ENCODE results near the gene ADGRV1.

ADGRV1 gene

GRCh38 chr5:90882448-90882847 is 323.9 kb downstream of the ADGRV1 start:
- no peak overlapping the region for H3K4me3 ChIP-seq (ENCODE audit: low read depth, low read length)
- TF ChIP-seq, protein P1, sequence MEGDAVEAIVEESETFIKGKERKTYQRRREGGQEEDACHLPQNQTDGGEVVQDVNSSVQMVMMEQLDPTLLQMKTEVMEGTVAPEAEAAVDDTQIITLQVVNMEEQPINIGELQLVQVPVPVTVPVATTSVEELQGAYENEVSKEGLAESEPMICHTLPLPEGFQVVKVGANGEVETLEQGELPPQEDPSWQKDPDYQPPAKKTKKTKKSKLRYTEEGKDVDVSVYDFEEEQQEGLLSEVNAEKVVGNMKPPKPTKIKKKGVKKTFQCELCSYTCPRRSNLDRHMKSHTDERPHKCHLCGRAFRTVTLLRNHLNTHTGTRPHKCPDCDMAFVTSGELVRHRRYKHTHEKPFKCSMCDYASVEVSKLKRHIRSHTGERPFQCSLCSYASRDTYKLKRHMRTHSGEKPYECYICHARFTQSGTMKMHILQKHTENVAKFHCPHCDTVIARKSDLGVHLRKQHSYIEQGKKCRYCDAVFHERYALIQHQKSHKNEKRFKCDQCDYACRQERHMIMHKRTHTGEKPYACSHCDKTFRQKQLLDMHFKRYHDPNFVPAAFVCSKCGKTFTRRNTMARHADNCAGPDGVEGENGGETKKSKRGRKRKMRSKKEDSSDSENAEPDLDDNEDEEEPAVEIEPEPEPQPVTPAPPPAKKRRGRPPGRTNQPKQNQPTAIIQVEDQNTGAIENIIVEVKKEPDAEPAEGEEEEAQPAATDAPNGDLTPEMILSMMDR (conservative IDR thresholded peaks at IDR 0.05; ENCODE audit: low read depth, low read length) = no peak
- no peak for DNase-seq (ENCODE audit: low read depth)

DNA sequence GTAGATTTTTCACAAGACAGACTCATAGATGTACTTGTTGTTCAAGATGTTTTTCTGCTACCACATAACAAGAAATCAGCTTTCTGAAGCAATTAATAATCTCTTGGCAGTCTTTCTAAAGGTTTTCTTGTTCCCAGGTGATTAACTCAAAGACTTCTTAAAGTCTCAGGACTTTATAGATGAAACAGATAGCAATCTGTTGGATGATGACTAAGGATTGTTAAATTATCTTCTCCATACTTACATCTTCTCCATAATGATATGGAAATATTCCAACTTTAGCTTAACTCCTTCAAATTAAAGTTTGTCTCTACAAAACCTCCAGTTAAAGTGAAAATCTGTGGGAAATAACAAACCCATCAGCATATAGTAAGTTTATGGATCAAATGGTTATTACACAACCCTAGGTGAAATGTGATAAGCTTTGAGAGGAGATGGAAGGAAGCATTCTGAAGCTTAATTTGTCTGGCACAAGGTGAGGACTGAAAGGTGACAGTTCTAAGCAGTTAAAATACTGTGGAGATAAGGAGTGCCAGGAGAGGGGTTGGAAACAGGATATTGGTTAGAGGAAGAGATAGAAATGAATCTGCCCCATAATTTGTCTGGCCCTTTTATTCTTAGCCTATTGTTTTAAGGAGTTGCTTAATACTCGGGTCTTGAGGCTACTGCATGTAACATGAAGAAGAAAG is 326.7 kb downstream of the ADGRV1 start:
- DNase-seq (ENCODE audit: low read depth) = no peak
- TF ChIP-seq, protein P1 (conservative IDR thresholded peaks at IDR 0.05; ENCODE audit: low read depth, low read length) = no peak
- no peak overlapping the region for H3K4me3 ChIP-seq (ENCODE audit: low read depth, low read length)

GRCh38 chr5:90886381-90886780 is 327.8 kb downstream of the ADGRV1 start:
- TF ChIP-seq, protein P1 (conservative IDR thresholded peaks at IDR 0.05; ENCODE audit: low read depth, low read length) = no peak
- DNase-seq (ENCODE audit: low read depth) = no peak

DNA sequence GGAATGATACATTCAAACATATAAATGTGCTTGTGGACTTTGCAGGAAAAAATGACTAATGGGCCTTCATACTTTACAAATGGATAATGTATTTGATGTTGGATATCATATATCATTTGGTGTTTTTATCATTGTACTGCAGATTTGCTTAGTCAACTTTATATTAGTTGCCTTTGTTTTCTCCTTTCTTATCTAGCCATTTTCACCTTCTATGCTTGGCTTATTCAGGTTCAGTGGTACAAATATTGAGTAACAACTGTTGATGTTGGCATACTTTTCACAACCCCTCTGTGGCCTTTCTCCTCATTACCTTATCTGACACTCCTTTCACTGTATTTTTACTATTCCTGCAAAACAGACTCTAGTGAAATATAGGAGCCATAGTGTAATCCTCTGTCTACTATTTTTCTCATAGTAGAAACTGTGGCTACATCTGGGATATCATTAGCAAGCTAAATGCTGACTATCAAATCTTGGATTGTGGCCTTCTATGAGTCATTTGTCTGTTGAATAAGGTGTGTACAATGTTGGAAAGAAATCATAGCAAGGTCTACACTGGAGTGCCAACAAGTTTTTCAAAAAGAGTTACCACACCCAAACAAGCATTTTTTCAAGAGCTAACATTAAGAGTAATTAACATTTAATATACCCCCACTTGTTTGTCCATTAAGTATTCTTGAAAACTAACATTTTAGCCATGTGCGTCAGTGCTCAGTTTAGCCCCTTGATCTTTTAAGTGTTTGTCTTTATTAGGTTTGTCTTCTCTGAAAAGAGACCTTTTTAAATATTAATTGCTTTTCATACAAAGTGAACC is 330.1 kb downstream of the ADGRV1 start:
- TF ChIP-seq, protein P1 (conservative IDR thresholded peaks at IDR 0.05; ENCODE audit: low read depth, low read length) = no peak
- peak; percentile 66 for DNase-seq (ENCODE audit: low read depth)
- H3K4me3 ChIP-seq (ENCODE audit: low read depth, low read length) = no peak overlapping the region

More at GRCh38 chr5:90886381-90886780, 327.8 kb downstream of the ADGRV1 start:
- no peak overlapping the region for H3K4me3 ChIP-seq (ENCODE audit: low read depth, low read length)

GRCh38 chr5:90889325-90889600 is 330.7 kb downstream of the ADGRV1 start:
- no peak for DNase-seq (ENCODE audit: low read depth)
- H3K4me3 ChIP-seq (ENCODE audit: low read depth, low read length) = no peak overlapping the region
- TF ChIP-seq, protein P1 (conservative IDR thresholded peaks at IDR 0.05; ENCODE audit: low read depth, low read length) = no peak

DNA sequence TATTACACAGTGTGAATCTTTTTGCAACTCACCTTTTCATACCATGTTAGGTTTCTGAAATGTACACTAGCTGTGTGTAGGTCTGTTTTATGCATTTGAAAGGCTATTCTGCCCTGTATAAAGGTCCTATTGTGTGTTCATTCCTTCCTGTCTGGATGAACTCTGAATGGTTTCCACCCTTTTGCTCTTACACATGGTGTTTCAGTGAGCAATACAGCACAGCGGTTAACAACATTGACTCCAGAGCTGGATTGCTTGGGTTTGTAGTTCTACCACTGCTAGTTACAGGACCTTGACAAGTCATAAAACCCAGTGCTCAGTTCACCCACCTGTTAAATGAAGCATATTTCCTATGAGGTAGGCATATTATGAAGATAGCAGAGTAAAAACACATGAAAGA is 331.6 kb downstream of the ADGRV1 start:
- no peak for DNase-seq (ENCODE audit: low read depth)
- H3K4me3 ChIP-seq (ENCODE audit: low read depth, low read length) = no peak overlapping the region
- TF ChIP-seq, protein P1 (conservative IDR thresholded peaks at IDR 0.05; ENCODE audit: low read depth, low read length) = no peak

Measured in choroid plexus epithelial cell (primary cell).